HG03196 (cell line): ENCODE measurements around the gene SELENOK.

Experiments
- ATAC-seq: cut with Tn5 transposase; IDR thresholded peaks from one replicate; pipeline ENCODE4 v1.9.1; 2021; ENCODE audit not compliant: unreplicated experiment

SELENOK gene

GRCh38 chr3:53843195-53844177 lies 48.2 kb downstream of the SELENOK start:
- peak; percentile 46 for ATAC-seq

- ATAC-seq = no peak
These were observed 49.0 kb downstream of the SELENOK start for GRCh38 chr3:53842436-53843194.

- no peak for ATAC-seq
These were observed 50.4 kb downstream of the SELENOK start for GRCh38 chr3:53841296-53841695.

- no peak for ATAC-seq
These were observed 54.3 kb downstream of the SELENOK start for GRCh38 chr3:53837331-53837730.

GRCh38 chr3:53836084-53836872 lies 55.4 kb downstream of the SELENOK start:
- ATAC-seq = no peak

GRCh38 chr3:53835257-53835656 lies 56.4 kb downstream of the SELENOK start:
- no peak for ATAC-seq

- ATAC-seq = no peak
These were observed 57.1 kb downstream of the SELENOK start for GRCh38 chr3:53834429-53835095.
